NOMO-1 (cell line): ENCODE measurements around the gene TIFAB.

ENCODE experiments used
- DNase-seq, 2 experiments: peaks; one replicate each; lab custom pipeline; 2025; ENCODE audit not compliant: unreplicated experiment in 2 of 2; lab: John Stamatoyannopoulos, UW

Gene TIFAB

DNA sequence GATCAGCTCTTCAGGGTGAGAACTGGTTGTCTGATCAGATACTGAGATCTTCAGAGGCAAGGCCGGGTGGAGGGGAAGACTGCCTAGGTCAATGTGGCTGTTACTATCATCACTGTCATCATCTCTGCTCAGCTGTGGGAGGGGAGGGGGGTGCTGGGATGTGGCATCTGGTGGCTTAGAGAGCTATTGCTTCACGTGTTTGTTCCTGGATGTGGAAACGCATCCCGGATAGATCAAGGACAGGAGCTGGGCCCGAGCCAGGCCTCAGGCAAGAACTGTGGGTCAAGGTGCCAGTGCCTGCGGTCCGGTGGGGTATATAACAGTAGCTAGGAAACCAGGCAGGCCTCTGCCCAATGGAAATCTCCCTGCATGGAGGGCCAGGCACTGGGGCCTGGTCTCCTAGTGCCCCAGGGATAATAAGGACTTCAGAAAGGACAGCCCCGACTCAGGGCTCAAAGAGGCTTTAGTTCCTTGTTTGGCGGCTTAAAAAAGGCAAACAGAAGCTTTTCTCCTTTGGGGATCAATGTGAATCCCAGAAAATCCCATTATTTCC is 30.3 kb upstream of the TIFAB start:
- DNase-seq: no peak

DNA sequence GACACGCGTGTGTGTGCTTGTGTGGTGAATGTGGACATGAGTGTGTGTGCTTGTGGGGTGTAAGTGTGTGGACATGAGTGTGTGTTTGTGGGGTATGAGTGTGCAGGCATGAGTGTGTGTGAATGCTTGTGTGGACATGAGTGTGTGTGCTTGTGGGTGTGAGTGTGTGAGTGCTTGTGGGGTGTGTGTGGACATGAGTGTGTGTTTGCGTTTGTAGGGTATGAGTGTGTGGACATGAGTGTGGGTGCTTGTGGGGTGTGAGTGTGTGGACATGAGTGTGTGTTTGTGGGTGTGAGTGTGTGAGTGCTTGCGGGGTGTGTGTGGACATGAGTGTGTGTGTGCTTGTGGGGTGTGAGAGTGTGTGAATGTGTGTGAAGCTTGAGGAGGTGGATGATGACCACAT is 29.8 kb upstream of the TIFAB start:
- no peak for DNase-seq

DNA sequence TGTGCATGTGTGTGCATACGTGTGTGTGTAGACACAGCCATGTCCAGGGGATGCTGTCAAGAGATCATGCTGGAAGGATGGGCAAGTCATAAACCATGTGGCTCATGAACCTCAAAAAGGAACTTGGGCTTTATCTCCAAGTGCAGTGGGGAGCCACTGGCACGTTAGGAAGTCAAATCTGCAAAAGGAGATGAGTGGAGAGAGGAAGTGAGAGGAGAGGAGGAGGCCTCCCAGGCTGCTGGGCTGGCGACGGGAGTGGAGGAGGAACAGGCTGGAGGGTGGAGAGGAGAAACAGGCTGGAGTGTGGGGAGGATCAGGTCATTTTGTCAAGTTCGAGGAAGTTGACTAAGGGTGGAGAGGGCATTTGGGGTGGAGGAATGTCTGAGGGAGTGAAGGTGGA is 29.2 kb upstream of the TIFAB start:
- peak; percentile 66 to 68 for DNase-seq

DNA sequence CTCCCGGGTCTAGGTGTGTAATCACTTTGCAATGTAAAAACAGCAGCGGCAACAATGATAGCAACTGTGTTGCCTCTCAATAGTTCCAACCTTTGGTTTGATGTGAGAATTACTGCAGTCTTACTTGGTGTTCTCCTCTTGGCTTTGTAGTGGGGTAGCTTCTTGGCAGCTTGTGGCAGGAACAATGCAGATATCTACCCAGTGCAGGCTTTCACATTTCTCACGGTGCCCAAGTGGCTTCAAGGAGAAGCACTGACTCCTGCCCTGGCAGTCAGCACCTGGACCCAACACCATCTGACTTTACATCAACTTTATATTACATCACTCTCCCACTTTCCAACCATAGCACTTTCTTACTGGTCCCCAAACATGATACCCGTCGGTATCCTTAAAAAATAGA is 28.4 kb upstream of the TIFAB start:
- DNase-seq: no peak

DNA sequence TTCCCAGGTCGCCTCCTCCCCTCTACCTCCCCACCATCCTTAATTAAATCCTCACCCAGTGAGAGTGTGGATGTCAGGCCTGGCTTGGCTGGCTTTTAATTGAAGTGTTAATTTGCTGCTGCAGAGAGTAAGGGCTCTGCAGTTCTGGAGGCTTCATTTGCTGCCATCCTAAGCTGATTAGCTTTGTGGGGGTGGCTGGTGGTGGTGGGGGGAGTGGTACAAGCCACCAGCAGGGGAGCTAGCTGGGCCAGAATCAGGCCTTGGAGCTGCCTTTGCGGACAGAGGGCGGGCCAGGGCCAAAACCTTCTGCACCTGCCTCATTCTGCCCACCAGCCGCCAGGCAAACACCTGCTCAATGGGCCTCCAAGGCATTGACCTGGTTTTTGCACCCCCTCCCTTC is 26.8 kb upstream of the TIFAB start:
- DNase-seq: no peak

DNA sequence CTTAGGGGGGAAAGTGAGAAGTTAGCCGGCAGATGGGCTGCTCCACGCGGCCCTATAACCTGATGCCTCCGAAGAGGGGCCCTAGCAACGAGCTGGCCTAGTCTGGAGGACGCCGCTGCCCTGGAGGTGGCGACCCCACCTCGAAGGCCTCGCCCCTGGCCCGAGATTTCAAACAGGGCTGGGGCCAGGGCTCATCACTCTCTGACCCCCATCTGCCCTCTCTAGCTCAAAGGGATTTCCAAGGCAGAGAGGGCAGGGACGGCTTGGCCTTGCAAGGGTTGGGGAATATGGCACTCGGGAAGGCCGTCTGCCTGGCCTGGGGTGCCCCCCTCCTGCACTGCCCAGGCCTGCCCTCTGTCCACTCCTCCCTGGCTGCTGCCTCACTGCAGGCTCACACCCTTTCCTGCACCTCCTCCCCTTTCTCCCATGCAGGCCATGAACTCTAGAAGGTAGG is 25.5 kb upstream of the TIFAB start:
- no peak for DNase-seq

GRCh38 chr5:135476615-135477581 is 24.7 kb upstream of the TIFAB start:
- no peak for DNase-seq

DNA sequence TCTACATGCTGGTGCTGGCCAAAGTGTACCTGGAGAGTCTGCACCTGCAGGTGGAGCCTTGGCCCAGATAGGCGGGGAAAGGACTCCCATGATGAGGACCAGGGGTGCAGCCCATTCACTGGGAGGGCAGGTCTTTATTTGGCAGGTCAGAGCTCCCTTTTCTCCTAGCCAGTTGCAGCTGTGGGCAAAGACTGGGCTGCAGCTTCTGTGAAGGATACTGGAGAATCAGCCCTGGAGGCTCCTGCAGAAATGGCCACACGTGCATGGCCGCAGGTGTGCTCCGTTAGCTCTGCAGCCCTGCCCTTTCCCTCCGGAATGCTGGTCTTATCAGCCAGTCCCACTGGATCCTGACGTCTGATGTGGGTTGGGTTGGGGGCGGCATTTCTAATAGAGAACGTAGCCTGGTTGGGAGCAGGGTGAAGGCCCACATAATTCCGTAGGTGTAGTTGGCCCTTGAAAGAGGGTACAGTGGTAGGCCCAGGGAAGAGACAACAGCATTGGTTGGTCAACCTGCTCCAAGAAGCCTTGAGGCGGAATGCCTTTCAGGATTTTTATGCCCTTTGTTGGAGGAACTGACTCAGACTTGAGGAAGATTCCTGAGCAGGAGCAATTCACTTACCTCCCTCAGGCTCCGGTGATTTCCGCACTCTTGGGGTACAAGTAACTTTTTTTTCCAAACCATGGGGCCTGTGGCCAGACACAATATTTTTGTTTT is 22.0 kb upstream of the TIFAB start:
- no peak for DNase-seq

GRCh38 chr5:135472141-135472540 is 20.0 kb upstream of the TIFAB start:
- no peak for DNase-seq

DNA sequence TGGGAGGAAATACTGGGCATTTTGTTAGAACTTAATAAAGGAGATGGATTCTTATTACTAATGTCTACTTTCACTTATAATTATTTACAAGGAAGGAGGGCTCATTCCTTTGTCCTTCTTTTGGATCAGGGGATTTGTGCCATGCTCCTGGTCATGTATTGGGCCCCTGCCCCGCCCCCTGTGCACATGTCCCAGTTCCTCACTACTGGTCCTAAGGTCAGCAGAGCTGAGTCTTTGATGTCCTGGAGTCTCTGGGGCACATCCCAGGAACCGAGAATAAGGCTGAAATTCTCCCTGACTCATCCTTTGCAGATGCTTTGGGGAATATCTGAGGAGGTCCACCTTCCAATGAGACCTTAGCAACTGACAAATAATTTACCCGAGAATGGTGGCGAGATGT is 19.6 kb upstream of the TIFAB start:
- no peak for DNase-seq

DNA sequence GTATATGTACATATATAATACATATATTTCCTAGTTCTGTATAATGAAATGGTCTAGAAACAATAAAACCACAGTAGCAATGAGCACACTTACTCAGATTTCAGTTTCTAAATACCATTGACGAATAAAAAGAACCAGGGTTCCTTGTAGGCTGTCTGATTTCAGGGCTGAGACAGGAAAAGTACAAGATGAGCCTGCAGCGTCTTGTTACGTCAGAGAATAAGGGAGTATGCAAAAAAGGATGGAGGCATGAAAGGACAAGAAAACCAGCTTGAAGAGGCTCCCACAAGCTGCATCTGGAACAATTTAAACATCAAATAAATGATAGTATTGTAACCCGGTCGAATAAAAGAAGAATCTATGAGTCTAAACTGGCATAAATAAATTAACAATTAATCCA is 17.8 kb upstream of the TIFAB start:
- no peak for DNase-seq

DNA sequence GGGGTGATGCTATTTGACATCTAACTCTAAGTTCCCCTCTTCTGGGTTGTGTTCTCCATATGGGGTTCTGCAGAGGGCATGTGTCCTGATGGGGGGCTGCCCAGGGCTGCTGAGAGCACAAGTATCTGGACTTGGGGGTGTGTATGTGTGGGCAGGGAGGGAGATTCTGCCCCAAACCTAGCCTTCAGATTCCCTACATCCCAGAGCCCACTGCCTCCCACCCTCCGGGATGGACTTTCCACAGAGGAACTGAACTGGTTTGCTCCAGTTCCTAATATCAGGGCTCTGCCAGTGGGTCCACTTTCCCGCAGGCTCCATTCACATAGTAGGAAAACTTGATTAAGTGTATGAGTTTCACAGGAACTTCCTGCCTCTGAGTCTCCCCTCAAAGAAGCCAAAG is 16.4 kb upstream of the TIFAB start:
- DNase-seq: no peak

DNA sequence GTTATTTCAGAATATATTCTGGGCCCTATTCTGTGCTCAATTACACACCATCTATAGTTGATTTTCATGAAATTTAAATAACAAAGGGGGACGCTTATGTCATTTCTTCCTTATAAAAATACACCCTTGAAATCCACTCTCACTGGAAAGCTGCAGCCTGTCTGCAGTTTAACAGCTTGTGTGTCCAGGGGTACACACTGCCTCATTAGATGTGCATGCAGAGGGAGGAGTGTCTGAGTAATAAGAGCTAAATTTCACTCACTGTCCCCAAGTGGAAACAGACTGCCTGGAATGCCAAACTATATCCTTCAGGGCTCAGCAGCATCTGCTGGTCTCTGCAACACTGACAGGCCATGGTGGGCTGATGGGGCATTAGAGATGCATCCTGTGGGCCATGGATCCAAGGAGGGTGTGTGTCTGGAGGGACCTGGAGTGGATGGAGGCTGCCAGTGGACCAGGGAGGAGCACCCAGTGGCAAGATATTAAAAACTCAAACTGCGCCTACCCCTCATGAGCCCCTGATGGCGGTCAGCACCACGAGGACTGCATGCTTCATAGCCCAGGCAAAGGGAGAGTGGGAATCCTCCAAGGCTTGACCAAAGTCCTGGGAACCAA is 15.8 kb upstream of the TIFAB start:
- DNase-seq: no peak

DNA sequence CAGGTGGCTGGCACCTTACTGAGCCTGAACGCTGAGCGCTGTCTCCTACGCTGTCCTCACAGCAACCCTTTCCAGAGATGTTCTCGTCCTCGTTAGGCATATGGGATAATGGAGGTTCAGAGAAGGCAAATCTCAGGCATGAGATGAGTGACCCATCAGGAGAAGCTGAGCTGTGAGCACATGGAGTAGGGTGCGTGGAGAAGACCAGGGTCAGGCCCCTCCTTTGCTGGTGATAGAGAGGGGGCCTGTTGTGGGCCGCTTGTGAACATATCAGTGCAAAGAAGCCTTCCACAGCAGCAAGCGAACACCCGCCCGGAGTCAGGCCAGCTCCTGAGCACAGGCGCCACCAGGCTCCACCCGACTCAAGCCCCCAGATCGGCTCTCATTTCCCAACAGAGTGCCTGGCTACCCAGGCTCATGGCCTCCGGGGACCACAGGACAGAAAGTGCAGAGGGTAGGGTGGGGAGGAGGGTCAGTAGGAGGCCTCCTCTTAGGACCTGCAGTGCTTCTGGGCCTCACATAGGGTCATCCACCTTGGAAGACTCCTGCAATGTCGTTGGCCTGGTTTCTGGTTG is 15.0 kb upstream of the TIFAB start:
- DNase-seq: no peak

GRCh38 chr5:135466178-135467050 is 14.3 kb upstream of the TIFAB start:
- DNase-seq: peak; percentile 44 to 62

DNA sequence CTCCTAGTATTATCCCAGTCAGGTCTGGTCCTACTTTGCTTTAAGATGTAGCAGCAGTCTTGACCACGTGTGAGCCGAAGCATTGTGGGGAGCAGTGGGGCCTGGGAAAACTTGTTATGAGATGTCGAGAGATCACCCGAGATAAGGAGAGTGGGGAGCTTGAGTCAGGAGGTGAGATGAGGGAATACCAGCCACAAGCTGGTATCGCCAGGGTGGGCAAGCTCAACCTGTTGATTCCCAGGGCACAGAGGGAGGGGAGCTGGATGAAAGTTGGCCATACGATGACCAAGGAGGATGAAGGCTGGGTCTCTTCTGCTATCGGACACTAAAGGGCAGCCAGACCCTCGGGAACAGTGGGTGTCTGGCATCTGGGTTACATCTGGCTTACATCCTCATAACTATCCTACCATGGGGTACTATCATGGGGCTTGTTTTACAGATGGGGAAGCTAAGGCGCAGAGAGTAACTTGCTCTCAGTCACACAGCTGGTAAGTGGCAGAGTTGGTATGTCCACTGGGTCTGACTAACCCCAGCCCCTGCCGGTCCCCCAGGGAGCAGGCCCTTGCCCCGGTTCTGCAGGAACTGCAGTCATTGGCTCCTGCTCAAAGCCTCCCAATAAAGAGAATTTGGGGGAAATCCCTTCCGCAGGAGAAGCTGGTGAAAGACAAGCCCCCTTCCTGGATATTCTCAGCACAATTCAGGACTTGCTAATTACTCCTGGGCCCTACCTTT is 13.4 kb upstream of the TIFAB start:
- no peak for DNase-seq

DNA sequence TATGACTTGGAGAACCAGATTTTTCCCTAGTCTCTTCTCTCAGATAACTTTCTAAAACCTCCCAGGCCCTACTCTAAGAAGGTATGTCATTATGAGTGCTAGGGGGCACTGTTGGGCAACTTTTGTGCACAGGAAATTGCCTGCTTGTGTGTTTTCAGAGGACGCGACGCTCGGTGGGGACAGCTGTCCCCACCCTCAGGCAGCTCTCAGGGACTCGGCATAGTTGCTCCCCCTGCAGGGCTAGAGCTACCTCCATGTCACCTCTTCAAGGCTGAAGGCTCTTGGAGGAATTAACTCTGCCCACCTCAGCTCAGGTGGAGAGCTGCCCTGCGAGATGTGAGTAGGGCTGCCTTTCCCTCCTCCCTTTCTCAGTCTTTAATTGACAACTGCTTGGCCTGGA is 10.2 kb upstream of the TIFAB start:
- peak; percentile 84 to 92 for DNase-seq

DNA sequence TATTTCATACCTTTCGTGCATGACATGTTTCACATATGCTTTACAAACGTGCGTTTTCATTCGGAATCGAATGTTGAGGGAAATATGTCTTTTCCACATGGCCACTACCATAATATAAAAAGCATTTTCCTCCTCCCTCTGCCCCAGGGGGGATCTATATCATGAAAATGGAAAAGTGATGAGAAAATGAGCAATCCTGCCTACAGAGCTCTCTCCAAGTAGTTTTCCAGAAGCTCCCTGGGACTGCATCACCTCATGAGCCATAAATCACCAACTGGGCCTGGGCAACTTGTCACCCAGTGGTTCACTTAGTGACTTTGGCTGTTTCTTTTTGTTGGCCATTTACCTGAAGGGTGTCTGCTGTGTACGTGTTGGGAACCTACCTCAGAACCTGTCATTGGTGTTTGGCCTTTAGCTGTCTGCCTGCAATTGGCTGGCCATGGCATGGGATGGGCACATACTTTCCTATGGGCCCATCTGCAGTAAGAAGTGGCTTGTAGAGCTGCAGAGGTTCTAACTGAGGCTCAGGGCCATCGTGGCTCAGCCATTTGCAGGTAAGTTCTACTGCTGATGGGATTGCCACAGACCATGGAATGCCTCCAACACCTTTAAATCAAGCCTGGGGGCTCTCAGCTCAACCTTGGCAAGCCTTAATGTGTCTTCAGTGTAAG is 9.5 kb upstream of the TIFAB start:
- DNase-seq: no peak
